MM.1S (cell line): ENCODE measurements around the gene KIAA1958.

Source experiments
- EZH2 ChIP-seq: fragments of 300-600 bp; sonication (generic); optimal IDR thresholded peaks from 2 replicates; pipeline ENCODE3; 2017; ENCODE audit warnings: low read depth, mild to moderate bottlenecking, antibody characterized with exemption, low read length, mixed read lengths
- TF ChIP-seq, protein P1 (sequence below): fragments of 300-600 bp; sonication (generic); IDR thresholded peaks from 2 replicates; pipeline ENCODE4 v1.5.1; 2016; ENCODE audit warnings: antibody characterized with exemption, low read length, mixed read lengths

DNA sequence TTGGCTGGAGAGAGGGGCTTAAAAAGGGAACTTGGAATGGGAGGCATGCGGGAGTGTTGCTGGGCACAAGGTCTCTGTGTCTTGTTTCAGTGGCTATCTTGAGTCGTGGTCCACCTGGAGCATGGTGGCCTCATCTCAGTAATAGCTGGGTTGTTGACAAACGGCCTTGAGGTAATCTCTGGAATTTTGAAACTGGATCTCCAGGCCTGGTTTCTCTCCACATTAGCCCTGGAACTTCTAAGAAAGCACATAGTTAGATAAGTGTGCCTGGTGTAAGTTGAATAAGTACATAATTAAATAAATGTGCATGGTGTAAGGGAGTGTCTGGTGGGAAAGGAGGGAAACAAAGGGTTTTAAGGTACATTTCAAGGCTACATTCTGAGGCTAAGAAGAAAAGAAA lies 169.0 kb downstream of the KIAA1958 start:
- TF ChIP-seq, protein P1, sequence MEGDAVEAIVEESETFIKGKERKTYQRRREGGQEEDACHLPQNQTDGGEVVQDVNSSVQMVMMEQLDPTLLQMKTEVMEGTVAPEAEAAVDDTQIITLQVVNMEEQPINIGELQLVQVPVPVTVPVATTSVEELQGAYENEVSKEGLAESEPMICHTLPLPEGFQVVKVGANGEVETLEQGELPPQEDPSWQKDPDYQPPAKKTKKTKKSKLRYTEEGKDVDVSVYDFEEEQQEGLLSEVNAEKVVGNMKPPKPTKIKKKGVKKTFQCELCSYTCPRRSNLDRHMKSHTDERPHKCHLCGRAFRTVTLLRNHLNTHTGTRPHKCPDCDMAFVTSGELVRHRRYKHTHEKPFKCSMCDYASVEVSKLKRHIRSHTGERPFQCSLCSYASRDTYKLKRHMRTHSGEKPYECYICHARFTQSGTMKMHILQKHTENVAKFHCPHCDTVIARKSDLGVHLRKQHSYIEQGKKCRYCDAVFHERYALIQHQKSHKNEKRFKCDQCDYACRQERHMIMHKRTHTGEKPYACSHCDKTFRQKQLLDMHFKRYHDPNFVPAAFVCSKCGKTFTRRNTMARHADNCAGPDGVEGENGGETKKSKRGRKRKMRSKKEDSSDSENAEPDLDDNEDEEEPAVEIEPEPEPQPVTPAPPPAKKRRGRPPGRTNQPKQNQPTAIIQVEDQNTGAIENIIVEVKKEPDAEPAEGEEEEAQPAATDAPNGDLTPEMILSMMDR, result no peak
- TF ChIP-seq EZH2, result no peak
